Measurements from ENCODE around the gene BCAR3. TPM values are rescaled to one million over a fixed set of nuclear protein-coding genes. Genes with fewer than 3 reads are reported as not detected.
A peak's percentile ranks its signal among the peaks of the same experiment; 100 is the strongest.

The BCAR3 gene
- total RNA-seq, result 25.4 TPM
- 28.4 TPM for polyA plus RNA-seq (ENCODE audit: insufficient read depth, low read depth, low replicate concordance)
- long read RNA-seq, donor 1, partial matches to known transcripts, result 0 of 2 reads
- long read RNA-seq, donor 1, other reads (novel, unspliced or antisense), result 0 of 2 reads
- long read RNA-seq, donor 2, partial matches to known transcripts, result 0 of 2 reads
- long read RNA-seq, donor 2, other reads (novel, unspliced or antisense), result 0 of 2 reads
- long read RNA-seq, donor 3, partial matches to known transcripts, result 0 of 4 reads
- long read RNA-seq, donor 3, other reads (novel, unspliced or antisense), result 0 of 4 reads
- long read RNA-seq, donor 4, partial matches to known transcripts, result 0 of 1 reads
- long read RNA-seq, donor 4, other reads (novel, unspliced or antisense), result 0 of 1 reads
- long read RNA-seq, donor 5, result 0 reads
- long read RNA-seq, donor 6, partial matches to known transcripts, result 0 of 1 reads
- long read RNA-seq, donor 6, other reads (novel, unspliced or antisense), result 0 of 1 reads
- long read RNA-seq, donor 7, transcript BCAR3-201 (12 exons, 3,171 nt), result major isoform, 8 of 35 reads
- long read RNA-seq, donor 7, partial matches to known transcripts, result 10 of 35 reads
- long read RNA-seq, donor 7, other reads (novel, unspliced or antisense), result 11 of 35 reads
- long read RNA-seq, donor 8, partial matches to known transcripts, result 5 of 7 reads
- long read RNA-seq, donor 8, other reads (novel, unspliced or antisense), result 0 of 7 reads
- long read RNA-seq, donor 9, result 0 reads
- long read RNA-seq, donor 10, partial matches to known transcripts, result 0 of 3 reads
- long read RNA-seq, donor 10, other reads (novel, unspliced or antisense), result 0 of 3 reads

- H3K4me3 ChIP-seq (ENCODE audit: low read length in 3 of 3), result peak within 1 kb of the TSS; percentile 76 to 85 (median 82)
- FAIRE-seq (no peak), DNase-seq (peak; percentile 82 to 90 (median 82))
- intact Hi-C loops (cut with DNase I), result no loop called here
- peak within 1 kb of the TSS; percentile 63 to 86 (median 73) for H3K9ac ChIP-seq (ENCODE audit: low read length in 3 of 3)
- H3K9me3 ChIP-seq (ENCODE audit: control insufficient read depth in 2 of 3, insufficient read depth in 1 of 3, low read length in 3 of 3), result no peaks in the 10 kb centered on the region
- no peaks in the 10 kb centered on the region for H3K27me3 ChIP-seq (ENCODE audit: control insufficient read depth, insufficient read depth, low read length)
- TF ChIP-seq CTCF (IDR thresholded peaks at IDR 0.05; ENCODE audit: borderline replicate concordance, extremely low read depth, insufficient read depth), result peak; percentile 22
- H3K4me1 ChIP-seq (ENCODE audit: control insufficient read depth in 2 of 3, insufficient read depth in 2 of 3, low read depth in 1 of 3, low read length in 3 of 3), result peaks cover 5 to 10% (median 7%) of the 10 kb centered on the region in 3 donors
- H3K36me3 ChIP-seq (ENCODE audit: control insufficient read depth in 2 of 3, insufficient read depth in 3 of 3, low read length in 3 of 3), result no peaks in the 10 kb centered on the region
- peak within 1 kb of the TSS; percentile 85 to 86 for H3K27ac ChIP-seq (ENCODE audit: low read depth in 2 of 2, low read length in 2 of 2)
Measured at GRCh38 chr1:93681101-93681988, at the start of gene BCAR3. Gene BCAR3, minus strand, starts transcription at chr1:93681837. Its CDS starts 6,907 bp downstream, at chr1:93674930.

- H3K36me3 ChIP-seq (ENCODE audit: control insufficient read depth in 2 of 3, insufficient read depth in 3 of 3, low read length in 3 of 3), result no peaks in the 10 kb centered on the region
- no peaks in the 10 kb centered on the region for H3K27me3 ChIP-seq (ENCODE audit: control insufficient read depth, insufficient read depth, low read length)
- H3K9ac ChIP-seq (ENCODE audit: low read length in 3 of 3), result no peak overlapping the region
- DNase-seq, result no peak
- no peaks in the 10 kb centered on the region for H3K9me3 ChIP-seq (ENCODE audit: control insufficient read depth in 2 of 3, insufficient read depth in 1 of 3, low read length in 3 of 3)
- intact Hi-C loops (cut with DNase I), result no loop called here
- no peak for FAIRE-seq
- H3K27ac ChIP-seq (ENCODE audit: low read depth in 2 of 2, low read length in 2 of 2), result no peak overlapping the region
- H3K4me3 ChIP-seq (ENCODE audit: low read length in 3 of 3), result no peak overlapping the region
- no peaks in the 10 kb centered on the region for H3K4me1 ChIP-seq (ENCODE audit: control insufficient read depth in 2 of 3, insufficient read depth in 2 of 3, low read depth in 1 of 3, low read length in 3 of 3)
- no peak for TF ChIP-seq CTCF (IDR thresholded peaks at IDR 0.05; ENCODE audit: borderline replicate concordance, extremely low read depth, insufficient read depth)
Measured at GRCh38 chr1:93730621-93731020, 49.0 kb upstream of the BCAR3 start.

GRCh38 chr1:93729906-93730305 is 48.3 kb upstream of the BCAR3 start:
- H3K27ac ChIP-seq (ENCODE audit: low read depth in 2 of 2, low read length in 2 of 2), result no peak overlapping the region
- intact Hi-C loops (cut with DNase I), result no loop called here
- H3K36me3 ChIP-seq (ENCODE audit: control insufficient read depth in 2 of 3, insufficient read depth in 3 of 3, low read length in 3 of 3), result no peaks in the 10 kb centered on the region
- TF ChIP-seq CTCF (IDR thresholded peaks at IDR 0.05; ENCODE audit: borderline replicate concordance, extremely low read depth, insufficient read depth), result no peak
- DNase-seq (no peak), FAIRE-seq (no peak)
- no peaks in the 10 kb centered on the region for H3K9me3 ChIP-seq (ENCODE audit: control insufficient read depth in 2 of 3, insufficient read depth in 1 of 3, low read length in 3 of 3)
- no peak overlapping the region for H3K9ac ChIP-seq (ENCODE audit: low read length in 3 of 3)
- H3K27me3 ChIP-seq (ENCODE audit: control insufficient read depth, insufficient read depth, low read length), result no peaks in the 10 kb centered on the region
- no peaks in the 10 kb centered on the region for H3K4me1 ChIP-seq (ENCODE audit: control insufficient read depth in 2 of 3, insufficient read depth in 2 of 3, low read depth in 1 of 3, low read length in 3 of 3)
- no peak overlapping the region for H3K4me3 ChIP-seq (ENCODE audit: low read length in 3 of 3)

All from kidney (tissue), 22 donors.